Epithelial cell of esophagus (primary cell): ENCODE data around the gene SAAL1.
"Not testable (repeated sequence)": the region's sequence is repeated elsewhere in the genome, so short reads cannot be mapped to it uniquely, and the experiment has no call there.

Experiments
- DNase-seq: peaks from one replicate; pipeline ENCODE4 v3.0.0; 2010; ENCODE audit warnings: low read depth
- H3K4me3 ChIP-seq: 2 replicates; pipeline ENCODE4 v1.5.1; 2011; ENCODE audit warnings: mild to moderate bottlenecking, low read length, control low read depth
- TF ChIP-seq, protein P1 (sequence below): IDR thresholded peaks from 2 replicates; pipeline ENCODE4 v1.5.1; 2011; ENCODE audit warnings: low read depth, mild to moderate bottlenecking, low read length, control low read depth, inconsistent platforms; ENCODE audit not compliant: insufficient read depth; ENCODE audit errors: missing control alignments

The SAAL1 gene

DNA sequence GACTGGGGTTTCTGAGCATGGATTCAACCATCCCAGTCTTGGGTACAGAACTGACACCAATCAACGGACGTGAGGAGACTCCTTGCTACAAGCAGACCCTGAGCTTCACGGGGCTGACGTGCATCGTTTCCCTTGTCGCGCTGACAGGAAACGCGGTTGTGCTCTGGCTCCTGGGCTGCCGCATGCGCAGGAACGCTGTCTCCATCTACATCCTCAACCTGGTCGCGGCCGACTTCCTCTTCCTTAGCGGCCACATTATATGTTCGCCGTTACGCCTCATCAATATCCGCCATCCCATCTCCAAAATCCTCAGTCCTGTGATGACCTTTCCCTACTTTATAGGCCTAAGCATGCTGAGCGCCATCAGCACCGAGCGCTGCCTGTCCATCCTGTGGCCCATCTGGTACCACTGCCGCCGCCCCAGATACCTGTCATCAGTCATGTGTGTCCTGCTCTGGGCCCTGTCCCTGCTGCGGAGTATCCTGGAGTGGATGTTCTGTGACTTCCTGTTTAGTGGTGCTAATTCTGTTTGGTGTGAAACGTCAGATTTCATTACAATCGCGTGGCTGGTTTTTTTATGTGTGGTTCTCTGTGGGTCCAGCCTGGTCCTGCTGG is 31.4 kb upstream of the SAAL1 start:
- no peak for DNase-seq
- TF ChIP-seq, protein P1, sequence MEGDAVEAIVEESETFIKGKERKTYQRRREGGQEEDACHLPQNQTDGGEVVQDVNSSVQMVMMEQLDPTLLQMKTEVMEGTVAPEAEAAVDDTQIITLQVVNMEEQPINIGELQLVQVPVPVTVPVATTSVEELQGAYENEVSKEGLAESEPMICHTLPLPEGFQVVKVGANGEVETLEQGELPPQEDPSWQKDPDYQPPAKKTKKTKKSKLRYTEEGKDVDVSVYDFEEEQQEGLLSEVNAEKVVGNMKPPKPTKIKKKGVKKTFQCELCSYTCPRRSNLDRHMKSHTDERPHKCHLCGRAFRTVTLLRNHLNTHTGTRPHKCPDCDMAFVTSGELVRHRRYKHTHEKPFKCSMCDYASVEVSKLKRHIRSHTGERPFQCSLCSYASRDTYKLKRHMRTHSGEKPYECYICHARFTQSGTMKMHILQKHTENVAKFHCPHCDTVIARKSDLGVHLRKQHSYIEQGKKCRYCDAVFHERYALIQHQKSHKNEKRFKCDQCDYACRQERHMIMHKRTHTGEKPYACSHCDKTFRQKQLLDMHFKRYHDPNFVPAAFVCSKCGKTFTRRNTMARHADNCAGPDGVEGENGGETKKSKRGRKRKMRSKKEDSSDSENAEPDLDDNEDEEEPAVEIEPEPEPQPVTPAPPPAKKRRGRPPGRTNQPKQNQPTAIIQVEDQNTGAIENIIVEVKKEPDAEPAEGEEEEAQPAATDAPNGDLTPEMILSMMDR = no peak
- H3K4me3 ChIP-seq = no peak overlapping the region

DNA sequence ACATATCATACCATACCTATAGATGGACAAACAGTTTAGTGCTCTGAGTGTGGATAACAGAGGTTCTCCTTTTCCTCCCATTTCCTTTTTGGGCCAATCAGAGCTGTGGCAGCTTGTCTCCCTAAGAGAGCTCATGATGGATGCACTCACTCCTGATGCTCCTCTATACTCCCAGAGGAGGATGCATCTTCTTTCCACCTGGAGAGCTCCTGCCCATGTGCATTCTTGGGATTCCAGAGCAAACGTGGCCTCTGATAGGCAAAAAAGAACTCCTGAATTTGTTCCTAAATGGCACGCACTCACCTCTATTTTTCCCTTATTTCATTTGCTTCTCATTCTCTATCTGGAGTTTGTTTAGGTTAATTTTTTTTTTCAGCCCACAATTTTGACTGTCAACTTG is 29.4 kb upstream of the SAAL1 start:
- no peak overlapping the region for H3K4me3 ChIP-seq

DNA sequence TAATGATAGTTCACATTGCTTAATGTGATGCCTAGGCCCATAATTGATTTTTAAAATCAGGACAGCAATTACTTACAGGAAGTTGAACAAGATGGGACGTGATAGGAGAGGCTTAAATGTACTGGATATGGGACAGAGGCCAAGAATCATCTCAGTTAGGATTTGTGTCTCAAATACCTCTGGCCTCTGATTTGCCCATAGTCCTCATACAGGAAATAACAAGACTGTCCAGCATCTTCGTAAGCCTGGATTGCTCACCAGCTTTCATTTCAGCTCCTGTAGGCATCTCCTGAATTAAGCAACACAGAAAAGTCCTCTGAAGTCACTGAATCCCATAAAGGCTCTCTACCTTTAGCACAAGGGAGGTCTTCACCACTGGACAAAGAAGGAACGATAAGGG is 26.5 kb upstream of the SAAL1 start, which contains the start of gene MRGPRX3:
MRGPRX3 (plus strand) TSS at position 231 of the 400 bp plus-strand sequence. CDS start 4,632 bp downstream, outside the sequence.
- DNase-seq = peak; percentile 77
- TF ChIP-seq, protein P1 = no peak

More for the DNA sequence above, 29.4 kb upstream of the SAAL1 start:
- DNase-seq = no peak
- TF ChIP-seq, protein P1 = no peak

DNA sequence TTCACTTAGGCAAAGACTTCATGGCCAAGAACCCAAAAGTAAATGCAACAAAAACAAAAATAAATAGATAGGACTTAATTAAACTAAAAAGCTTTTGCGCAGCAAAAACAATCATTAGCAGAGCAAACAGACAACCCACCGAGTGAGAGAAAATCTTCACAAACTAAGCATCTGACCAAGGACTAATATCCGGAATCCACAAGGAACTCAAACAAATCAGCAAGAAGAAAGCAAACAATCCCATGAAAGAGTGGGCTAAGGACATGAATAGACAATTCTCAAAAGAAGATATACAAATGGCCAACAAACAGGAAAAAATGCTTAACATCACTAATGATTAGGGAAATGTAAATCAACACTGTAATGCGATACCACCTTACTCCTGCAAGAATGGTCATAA is 25.2 kb upstream of the SAAL1 start:
- H3K4me3 ChIP-seq, DNase-seq: not testable (repeated sequence)

More for the DNA sequence above, 26.5 kb upstream of the SAAL1 start, which contains the start of gene MRGPRX3:
- H3K4me3 ChIP-seq = no peak within 1 kb of the TSS

DNA sequence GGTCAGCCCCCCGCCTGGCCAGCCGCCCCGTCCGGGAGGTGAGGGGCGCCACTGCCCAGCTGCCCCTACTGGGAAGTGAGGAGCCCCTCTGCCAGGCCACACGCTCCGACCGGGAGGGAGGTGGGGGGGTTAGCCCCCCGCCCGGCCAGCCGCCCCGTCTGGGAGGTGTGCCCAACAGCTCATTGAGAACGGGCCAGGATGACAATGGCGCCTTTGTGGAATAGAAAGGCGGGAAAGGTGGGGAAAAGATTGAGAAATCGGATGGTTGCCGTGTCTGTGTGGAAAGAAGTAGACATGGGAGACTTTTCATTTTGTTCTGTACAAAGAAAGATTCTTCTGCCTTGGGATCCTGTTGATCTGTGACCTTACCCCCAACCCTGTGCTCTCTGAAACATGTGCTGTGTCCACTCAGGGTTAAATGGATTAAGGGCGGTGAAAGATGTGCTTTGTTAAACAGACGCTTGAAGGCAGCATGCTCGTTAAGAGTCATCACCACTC is 15.5 kb upstream of the SAAL1 start:
- DNase-seq, H3K4me3 ChIP-seq: not testable (repeated sequence)

DNA sequence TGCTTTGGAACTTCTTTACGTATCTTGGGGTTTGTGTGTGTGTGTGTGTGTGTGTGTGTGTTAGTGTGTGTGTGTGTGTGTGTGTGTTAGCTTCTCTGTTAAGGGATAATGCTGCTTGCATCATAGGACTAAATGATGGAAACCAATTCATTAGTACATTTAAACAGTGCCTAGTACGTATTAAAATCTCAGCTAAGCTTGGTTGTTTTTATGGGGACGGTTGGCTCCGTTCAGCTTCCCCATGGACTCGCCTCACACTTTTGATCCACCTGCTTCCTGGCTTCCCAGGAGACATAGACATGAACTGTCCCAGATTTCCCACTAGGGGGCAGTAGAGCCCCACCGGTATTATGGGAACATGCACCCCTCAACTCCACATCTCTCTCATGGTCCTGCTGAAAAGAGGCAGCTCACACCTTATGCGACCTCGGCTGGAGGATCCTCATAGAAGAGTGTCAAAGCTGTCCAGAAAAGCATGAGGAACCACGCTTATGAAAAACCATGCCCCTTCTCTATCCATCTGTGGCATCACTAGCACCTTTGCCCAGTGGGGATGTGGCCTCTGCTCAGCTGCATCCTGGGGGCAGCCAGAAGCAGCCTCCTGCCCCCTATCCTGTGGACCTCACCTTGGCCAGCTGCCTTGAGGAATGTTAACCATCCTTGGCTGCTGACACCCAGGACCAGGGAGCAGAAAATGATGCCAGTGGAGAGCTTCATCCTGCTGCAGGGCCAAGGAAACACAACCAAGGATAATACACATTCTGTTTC is 9.7 kb upstream of the SAAL1 start:
- peak; percentile 72 for DNase-seq
- H3K4me3 ChIP-seq = no peak overlapping the region
- TF ChIP-seq, protein P1 = peak; percentile 92

DNA sequence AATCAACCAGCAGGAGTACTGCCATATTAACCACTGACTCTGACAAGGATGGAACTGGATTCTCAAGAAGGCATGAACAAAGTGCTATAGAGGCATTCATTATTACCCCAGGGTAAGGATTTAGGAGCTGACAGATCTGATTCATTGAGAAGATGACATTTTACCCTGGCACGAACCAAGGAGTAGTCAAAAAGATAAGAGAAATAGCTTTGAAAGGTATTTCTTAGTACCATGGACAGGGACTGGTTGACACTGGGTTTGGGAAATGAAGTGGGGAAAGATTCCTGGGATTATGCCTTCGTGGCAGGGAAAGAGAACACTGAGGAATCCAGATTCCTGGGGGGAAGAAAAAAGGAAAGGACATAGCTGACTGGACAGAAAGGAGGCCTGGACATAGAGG is 5.1 kb upstream of the SAAL1 start:
- TF ChIP-seq, protein P1 = no peak

DNA sequence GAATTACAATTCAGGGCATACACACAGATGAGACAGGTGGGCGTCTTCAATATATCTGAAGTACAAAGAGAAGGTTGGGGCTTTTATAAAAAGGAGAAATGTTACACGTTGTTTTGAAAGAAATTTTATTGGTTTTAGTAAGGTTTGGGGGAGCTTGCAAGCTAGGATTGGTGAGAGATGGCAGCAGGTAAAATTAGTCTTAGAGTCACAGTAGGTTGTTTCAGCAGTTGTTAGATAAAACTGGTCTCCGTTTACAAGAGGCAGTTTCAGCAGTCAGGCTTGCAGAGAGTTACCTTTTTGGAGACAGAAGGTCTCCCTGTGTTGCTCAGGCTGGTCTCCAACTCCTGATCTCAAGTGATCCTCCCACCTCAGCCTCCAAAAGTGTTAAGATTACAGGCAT is 2.4 kb upstream of the SAAL1 start:
- TF ChIP-seq, protein P1 = no peak
- DNase-seq = no peak
- H3K4me3 ChIP-seq = no peak overlapping the region

More for the DNA sequence above, 5.1 kb upstream of the SAAL1 start:
- H3K4me3 ChIP-seq = no peak overlapping the region
- DNase-seq = peak; percentile 32
